ENCODE measurements around the gene NR6A1.

The NR6A1 gene

DNA sequence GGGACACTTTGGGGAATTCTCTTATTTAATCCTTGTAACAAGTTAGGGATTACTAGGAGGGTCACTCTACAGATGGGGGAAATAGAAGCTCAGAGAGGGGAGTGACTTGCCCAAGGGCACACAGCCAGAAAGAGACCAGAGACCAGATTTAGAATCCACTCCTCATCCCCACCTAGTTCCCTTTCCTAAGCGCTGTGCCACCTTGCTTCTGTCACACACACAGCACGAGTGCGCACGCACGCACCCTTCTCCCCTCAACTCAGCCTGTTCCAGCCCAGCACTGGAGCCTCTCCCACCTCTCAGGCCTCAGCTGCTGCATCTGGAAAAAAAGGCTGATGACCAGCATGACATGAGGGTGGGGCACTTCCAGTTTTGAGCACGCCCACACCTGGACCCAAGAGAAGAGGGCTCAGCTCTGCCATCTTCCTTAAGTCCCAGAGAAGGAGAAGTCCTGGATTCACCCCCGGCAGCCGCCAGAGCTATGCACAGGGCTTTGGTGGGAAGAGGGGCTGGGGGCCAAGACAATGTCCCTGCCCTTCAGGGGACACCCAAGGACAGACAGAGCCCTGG lies 282.4 kb downstream of the NR6A1 start:
- no peaks in the 10 kb centered on the region for H3K36me3 ChIP-seq (ENCODE audit: control insufficient read depth, low read length)
- no peak overlapping the region for H3K4me3 ChIP-seq (ENCODE audit: low read length)
- no peaks in the 10 kb centered on the region for H3K79me2 ChIP-seq (ENCODE audit: control insufficient read depth, low read length)
- H3K27ac ChIP-seq (ENCODE audit: low read depth, low read length), result no peak overlapping the region
- TF ChIP-seq EZH2phosphoT487 (IDR thresholded peaks at IDR 0.05; ENCODE audit: borderline replicate concordance, low read length), result no peak
- TF ChIP-seq, protein P1, sequence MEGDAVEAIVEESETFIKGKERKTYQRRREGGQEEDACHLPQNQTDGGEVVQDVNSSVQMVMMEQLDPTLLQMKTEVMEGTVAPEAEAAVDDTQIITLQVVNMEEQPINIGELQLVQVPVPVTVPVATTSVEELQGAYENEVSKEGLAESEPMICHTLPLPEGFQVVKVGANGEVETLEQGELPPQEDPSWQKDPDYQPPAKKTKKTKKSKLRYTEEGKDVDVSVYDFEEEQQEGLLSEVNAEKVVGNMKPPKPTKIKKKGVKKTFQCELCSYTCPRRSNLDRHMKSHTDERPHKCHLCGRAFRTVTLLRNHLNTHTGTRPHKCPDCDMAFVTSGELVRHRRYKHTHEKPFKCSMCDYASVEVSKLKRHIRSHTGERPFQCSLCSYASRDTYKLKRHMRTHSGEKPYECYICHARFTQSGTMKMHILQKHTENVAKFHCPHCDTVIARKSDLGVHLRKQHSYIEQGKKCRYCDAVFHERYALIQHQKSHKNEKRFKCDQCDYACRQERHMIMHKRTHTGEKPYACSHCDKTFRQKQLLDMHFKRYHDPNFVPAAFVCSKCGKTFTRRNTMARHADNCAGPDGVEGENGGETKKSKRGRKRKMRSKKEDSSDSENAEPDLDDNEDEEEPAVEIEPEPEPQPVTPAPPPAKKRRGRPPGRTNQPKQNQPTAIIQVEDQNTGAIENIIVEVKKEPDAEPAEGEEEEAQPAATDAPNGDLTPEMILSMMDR (IDR thresholded peaks at IDR 0.05; ENCODE audit: low read depth, low read length, poor library complexity, severe bottlenecking), result no peak
- no peaks in the 10 kb centered on the region for H3K27me3 ChIP-seq (ENCODE audit: control insufficient read depth, low read length)
- no peaks in the 10 kb centered on the region for H3F3A ChIP-seq (ENCODE audit: control insufficient read depth, insufficient read depth)
- no peaks in the 10 kb centered on the region for H3K4me1 ChIP-seq (ENCODE audit: control insufficient read depth, low read length)
- H3K9me2 ChIP-seq (replicated peaks; ENCODE audit: control insufficient read depth, low read length), result no peaks in the 10 kb centered on the region
- no peaks in the 10 kb centered on the region for H3K9me3 ChIP-seq (ENCODE audit: control insufficient read depth, insufficient read depth, low read length)
- no peaks in the 10 kb centered on the region for H4K20me1 ChIP-seq (ENCODE audit: control insufficient read depth, insufficient read depth, low read depth, low read length)
- H3K4me2 ChIP-seq (ENCODE audit: low read length), result no peak overlapping the region

DNA sequence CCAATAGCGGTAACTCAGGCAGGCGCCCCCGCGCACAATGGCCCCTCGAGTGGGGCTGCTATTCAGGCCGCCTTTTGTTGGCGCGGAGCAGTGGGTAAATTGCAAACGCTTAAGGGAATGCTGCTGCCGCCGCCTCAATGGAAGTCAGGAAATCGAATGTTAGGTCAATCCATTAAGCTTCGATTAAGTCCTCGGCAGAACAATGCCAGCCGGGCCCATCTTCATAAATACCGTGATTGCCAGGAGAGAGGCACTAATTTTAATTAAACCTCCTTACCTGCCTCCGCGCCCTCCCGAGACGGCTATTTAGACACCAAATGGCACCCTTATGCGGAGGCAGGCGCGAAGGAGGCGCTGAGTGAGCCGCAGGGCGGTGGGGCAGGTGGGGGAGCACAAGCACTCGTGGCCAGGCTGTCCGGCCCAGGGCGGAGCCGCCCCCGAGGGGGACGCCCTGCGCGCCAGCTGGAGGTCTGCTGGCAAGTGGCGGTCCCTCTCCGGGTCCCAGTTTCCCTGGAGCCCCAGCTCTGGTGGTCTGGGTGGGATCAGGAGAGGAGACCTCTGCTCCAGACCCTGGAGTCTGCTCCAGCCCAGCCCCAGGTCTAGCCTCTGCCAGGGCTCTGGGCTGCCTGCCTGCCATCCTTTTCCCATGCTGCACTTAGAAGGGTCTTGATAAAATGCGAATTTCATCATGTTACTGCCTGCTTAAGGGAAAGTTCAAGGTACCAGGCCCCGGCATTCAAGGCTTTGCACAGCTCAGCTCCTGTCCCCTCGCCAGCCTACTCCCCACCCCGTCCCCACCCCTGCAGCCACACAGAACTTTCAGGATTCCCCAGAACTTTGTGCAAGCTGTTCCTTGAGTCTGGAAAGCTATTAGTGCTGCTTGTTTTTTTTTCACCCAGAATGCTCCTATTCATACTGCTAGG lies 283.6 kb downstream of the NR6A1 start:
- Histone ChIP-seq H3F3A (ENCODE audit: control insufficient read depth, insufficient read depth) (no peaks in the 10 kb centered on the region), H3K9me3 (ENCODE audit: control insufficient read depth, insufficient read depth, low read length) (no peaks in the 10 kb centered on the region), H3K36me3 (ENCODE audit: control insufficient read depth, low read length) (no peaks in the 10 kb centered on the region), H3K27me3 (ENCODE audit: control insufficient read depth, low read length) (no peaks in the 10 kb centered on the region), H3K9me2 (replicated peaks; ENCODE audit: control insufficient read depth, low read length) (no peaks in the 10 kb centered on the region), H3K4me3 (ENCODE audit: low read length) (no peak overlapping the region), H3K79me2 (ENCODE audit: control insufficient read depth, low read length) (no peaks in the 10 kb centered on the region), H3K4me1 (ENCODE audit: control insufficient read depth, low read length) (no peaks in the 10 kb centered on the region), H3K27ac (ENCODE audit: low read depth, low read length) (no peak overlapping the region), H3K4me2 (ENCODE audit: low read length) (no peak overlapping the region), H4K20me1 (ENCODE audit: control insufficient read depth, insufficient read depth, low read depth, low read length) (no peaks in the 10 kb centered on the region)
- TF ChIP-seq, protein P1 (IDR thresholded peaks at IDR 0.05; ENCODE audit: low read depth, low read length, poor library complexity, severe bottlenecking), result no peak
- no peak for TF ChIP-seq EZH2phosphoT487 (IDR thresholded peaks at IDR 0.05; ENCODE audit: borderline replicate concordance, low read length)

- no peaks in the 10 kb centered on the region for H3F3A ChIP-seq (ENCODE audit: control insufficient read depth, insufficient read depth)
- no peak overlapping the region for H3K4me2 ChIP-seq (ENCODE audit: low read length)
- no peaks in the 10 kb centered on the region for H3K27me3 ChIP-seq (ENCODE audit: control insufficient read depth, low read length)
- no peaks in the 10 kb centered on the region for H3K9me2 ChIP-seq (replicated peaks; ENCODE audit: control insufficient read depth, low read length)
- H3K4me3 ChIP-seq (ENCODE audit: low read length), result no peak overlapping the region
- H4K20me1 ChIP-seq (ENCODE audit: control insufficient read depth, insufficient read depth, low read depth, low read length), result no peaks in the 10 kb centered on the region
- H3K79me2 ChIP-seq (ENCODE audit: control insufficient read depth, low read length), result no peaks in the 10 kb centered on the region
- no peaks in the 10 kb centered on the region for H3K36me3 ChIP-seq (ENCODE audit: control insufficient read depth, low read length)
- H3K9me3 ChIP-seq (ENCODE audit: control insufficient read depth, insufficient read depth, low read length), result no peaks in the 10 kb centered on the region
- no peak overlapping the region for H3K27ac ChIP-seq (ENCODE audit: low read depth, low read length)
- no peaks in the 10 kb centered on the region for H3K4me1 ChIP-seq (ENCODE audit: control insufficient read depth, low read length)
- no peak for TF ChIP-seq EZH2phosphoT487 (IDR thresholded peaks at IDR 0.05; ENCODE audit: borderline replicate concordance, low read length)
- TF ChIP-seq, protein P1 (IDR thresholded peaks at IDR 0.05; ENCODE audit: low read depth, low read length, poor library complexity, severe bottlenecking), result no peak
These were observed 284.3 kb downstream of the NR6A1 start for GRCh38 chr9:124486778-124487259.
